IMR-90 (cell line): ENCODE measurements around the gene FNIP2. TPM values are rescaled to one million over a fixed set of nuclear protein-coding genes. Genes with fewer than 3 reads are reported as not detected.

ENCODE experiments used
- ATAC-seq: fragments of 200-7000 bp; cut with Tn5 transposase; 2 replicates; pipeline ENCODE4 v1.9.1; 2020; ENCODE audit warnings: low read depth, mild to moderate bottlenecking, moderate library complexity
- BruUV-seq: library from RNA; stranded (reverse); fragments of 400-500 nt; replicated peaks from 2 replicates; lab custom pipeline; 2021; lab: Mats Ljungman, UMichigan
- CTCF ChIA-PET: fragments of 300-600 bp; formaldehyde crosslinking; extraction: SDS; loops from one replicate; lab custom pipeline; 2021; ENCODE audit warnings: antibody characterized with exemption; lab: Yijun Ruan, JAX
- POLR2A ChIA-PET: fragments of 300-600 bp; sonication (Branson Sonifier 250); formaldehyde crosslinking; loops from one replicate; lab custom pipeline; 2022; ENCODE audit warnings: antibody characterized with exemption; ENCODE audit not compliant: unreplicated experiment; lab: Charles Lee
- DNase-seq: peaks from one replicate; pipeline ENCODE4 v3.0.0; 2013
- H2AFZ ChIP-seq: replicated peaks from 2 replicates; pipeline ENCODE3; 2013; ENCODE audit warnings: low read length, mild to moderate bottlenecking; ENCODE audit not compliant: poor library complexity
- H2AK5ac ChIP-seq: 2 replicates; pipeline ENCODE4 v1.6.1; 2013; ENCODE audit warnings: low read depth, low read length, inconsistent platforms
- H2AK9ac ChIP-seq: replicated peaks from 2 replicates; pipeline ENCODE3; 2013; ENCODE audit warnings: mild to moderate bottlenecking, low read depth, low read length, moderate library complexity; ENCODE audit not compliant: poor library complexity
- H2BK120ac ChIP-seq: 2 replicates; pipeline ENCODE4 v1.6.1; 2013; ENCODE audit warnings: low read depth, low read length, inconsistent platforms
- H2BK15ac ChIP-seq: 3 replicates; pipeline ENCODE4 v1.6.1; 2013; ENCODE audit warnings: low read depth, low read length, inconsistent platforms
- H2BK20ac ChIP-seq: 2 replicates; pipeline ENCODE4 v1.6.1; 2013; ENCODE audit warnings: low read depth, mild to moderate bottlenecking, inconsistent platforms, low read length, moderate library complexity
- H2BK5ac ChIP-seq: 2 replicates; pipeline ENCODE4 v1.6.1; 2013; ENCODE audit warnings: mild to moderate bottlenecking, low read depth, low read length, inconsistent platforms; ENCODE audit not compliant: poor library complexity, severe bottlenecking
- H3K14ac ChIP-seq: replicated peaks from 2 replicates; pipeline ENCODE4 v1.6.1; 2013; ENCODE audit warnings: low read depth, low read length, inconsistent platforms
- H3K18ac ChIP-seq: 2 replicates; pipeline ENCODE4 v1.6.1; 2013; ENCODE audit warnings: low read depth, low read length, control low read depth
- H3K23ac ChIP-seq: 2 replicates; pipeline ENCODE4 v1.6.1; 2013; ENCODE audit warnings: low read depth, low read length, inconsistent platforms
- H3K27ac ChIP-seq: 2 replicates; pipeline ENCODE4 v1.5.1; 2013; ENCODE audit warnings: mild to moderate bottlenecking, control low read depth, low read length; ENCODE audit not compliant: insufficient read depth
- H3K27me3 ChIP-seq: 2 replicates; pipeline ENCODE4 v1.6.1; 2013; ENCODE audit warnings: low read length; ENCODE audit not compliant: control insufficient read depth, insufficient read depth
- H3K36me3 ChIP-seq: 2 replicates; pipeline ENCODE4 v1.6.1; 2013; ENCODE audit warnings: low read length, mixed read lengths; ENCODE audit not compliant: control insufficient read depth, insufficient read depth
- H3K4ac ChIP-seq: 2 replicates; pipeline ENCODE4 v1.6.1; 2013; ENCODE audit warnings: low read depth, low read length, inconsistent platforms
- H3K4me1 ChIP-seq: 2 replicates; pipeline ENCODE4 v1.6.1; 2013; ENCODE audit warnings: low read length, mixed read lengths; ENCODE audit not compliant: control insufficient read depth, insufficient read depth
- H3K4me2 ChIP-seq: 2 replicates; pipeline ENCODE4 v1.6.1; 2013; ENCODE audit warnings: low read depth, mild to moderate bottlenecking, control low read depth, low read length, moderate library complexity
- H3K4me3 ChIP-seq: 2 replicates; pipeline ENCODE4 v1.5.1; 2013; ENCODE audit warnings: low read depth, mild to moderate bottlenecking, control low read depth, low read length, moderate library complexity; ENCODE audit not compliant: insufficient read depth
- H3K56ac ChIP-seq: 2 replicates; pipeline ENCODE4 v1.6.1; 2013; ENCODE audit warnings: low read length, inconsistent platforms; ENCODE audit not compliant: insufficient read depth; ENCODE audit errors: extremely low read depth
- H3K79me1 ChIP-seq, 2 experiments: 2 replicates each; pipeline ENCODE4 v1.6.1; 2013; ENCODE audit warnings: low read length in 2 of 2, inconsistent platforms in 1 of 2, low read depth in 1 of 2
- H3K9ac ChIP-seq: 2 replicates; pipeline ENCODE4 v1.6.1; 2013; ENCODE audit warnings: low read depth, low read length, control low read depth
- H3K9me1 ChIP-seq: 2 replicates; pipeline ENCODE4 v1.6.1; 2013; ENCODE audit warnings: low read length, inconsistent platforms; ENCODE audit not compliant: insufficient read depth
- H3K9me3 ChIP-seq: 2 replicates; pipeline ENCODE4 v1.6.1; 2013; ENCODE audit warnings: low read length; ENCODE audit not compliant: control insufficient read depth, insufficient read depth
- H4K20me1 ChIP-seq: 2 replicates; pipeline ENCODE4 v1.6.1; 2013; ENCODE audit warnings: low read length, inconsistent platforms; ENCODE audit not compliant: insufficient read depth
- H4K5ac ChIP-seq: 2 replicates; pipeline ENCODE4 v1.6.1; 2013; ENCODE audit warnings: mild to moderate bottlenecking, low read depth, low read length, control low read depth
- H4K8ac ChIP-seq, 2 experiments: 2 replicates each; pipeline ENCODE4 v1.6.1; 2013; ENCODE audit warnings: low read depth in 2 of 2, low read length in 2 of 2, control low read depth in 1 of 2, inconsistent platforms in 1 of 2
- H4K91ac ChIP-seq: 2 replicates; pipeline ENCODE4 v1.6.1; 2013; ENCODE audit warnings: low read depth, low read length, inconsistent platforms; ENCODE audit not compliant: insufficient read depth
- BHLHE40 ChIP-seq: fragments of 150-350 bp; IDR thresholded peaks from 2 replicates; pipeline ENCODE4 v1.6.1; 2016; ENCODE audit warnings: mild to moderate bottlenecking, low read depth, low read length
- CEBPB ChIP-seq: IDR thresholded peaks from 2 replicates; pipeline ENCODE4 v1.6.1; 2012; ENCODE audit warnings: low read depth, low read length, improper control_type of control experiment
- CHD1 ChIP-seq: IDR thresholded peaks from 2 replicates; pipeline ENCODE4 v1.6.1; 2012; ENCODE audit warnings: low read depth, low read length, improper control_type of control experiment
- MAFK ChIP-seq: IDR thresholded peaks from 2 replicates; pipeline ENCODE4 v1.6.1; 2012; ENCODE audit warnings: low read depth, low read length, improper control_type of control experiment
- MAZ ChIP-seq: IDR thresholded peaks from 2 replicates; pipeline ENCODE4 v1.6.1; 2012; ENCODE audit warnings: low read depth, mild to moderate bottlenecking, low read length, improper control_type of control experiment, moderate library complexity, borderline replicate concordance
- MXI1 ChIP-seq: IDR thresholded peaks from 2 replicates; pipeline ENCODE4 v1.6.1; 2012; ENCODE audit warnings: low read depth, mild to moderate bottlenecking, low read length, moderate library complexity, borderline replicate concordance
- NFE2L2 ChIP-seq: fragments of 150-350 bp; IDR thresholded peaks from 2 replicates; pipeline ENCODE4 v1.6.1; 2016; ENCODE audit warnings: low read depth, mild to moderate bottlenecking, low read length
- POLR2A ChIP-seq: IDR thresholded peaks from 2 replicates; pipeline ENCODE4 v1.6.1; 2012; ENCODE audit warnings: mild to moderate bottlenecking, low read depth, low read length
- RAD21 ChIP-seq: IDR thresholded peaks from 2 replicates; pipeline ENCODE4 v1.6.1; 2012; ENCODE audit warnings: low read length, improper control_type of control experiment
- RCOR1 ChIP-seq: IDR thresholded peaks from 2 replicates; pipeline ENCODE4 v1.6.1; 2012; ENCODE audit warnings: mild to moderate bottlenecking, low read length, improper control_type of control experiment; ENCODE audit not compliant: insufficient replicate concordance
- RFX5 ChIP-seq: IDR thresholded peaks from 2 replicates; pipeline ENCODE4 v1.8.0; 2012; ENCODE audit warnings: low read depth, mild to moderate bottlenecking, low read length, moderate library complexity
- SMC3 ChIP-seq: fragments of 150-350 bp; IDR thresholded peaks from 2 replicates; pipeline ENCODE4 v1.6.1; 2016; ENCODE audit warnings: low read depth, mild to moderate bottlenecking, antibody characterized with exemption, low read length, moderate library complexity
- WGBS, 2 experiments: methylation state at CpG; one replicate each; pipeline versions ENCODE4 v1.1.5 to v1.1.7; 2013; ENCODE audit warnings: missing lambda C conversion rate in 2 of 2; ENCODE audit not compliant: insufficient read length in 1 of 2; ENCODE audit errors: extremely low coverage in 2 of 2; 5-methylcytosine and 5-hydroxymethylcytosine counted together
- dilution Hi-C: fragments of 300-500 bp; cut with HindIII; formaldehyde crosslinking; loops from one replicate; pipeline ENCODE4 v1.14.3; 2018; ENCODE audit warnings: low sequenced_read_pairs; ENCODE audit not compliant: unreplicated experiment
- in situ Hi-C: fragments of 300-500 bp; cut with MboI; formaldehyde crosslinking; loops from 3 replicates; pipeline ENCODE4 v1.14.3; 2019; ENCODE audit warnings: low sequenced_read_pairs, inconsistent platforms, mixed read lengths
- intact Hi-C: fragments of 100-400 bp; cut with micrococcal nuclease; formaldehyde crosslinking; loops from 2 replicates; pipeline ENCODE4 v1.10.0; 2022
- polyA plus RNA-seq, 3 experiments: library from polyadenylated mRNA; depleted of rRNA; stranded (reverse); fragments of >200 nt; gene quantifications; 2 replicates each; pipeline ENCODE4 v1.2.3, GENCODE V29; 2012; ENCODE audit warnings: low replicate concordance in 1 of 3
- total RNA-seq: library from RNA; depleted of rRNA; stranded (reverse); fragments of >200 nt; gene quantifications from 2 replicates; pipeline ENCODE4 v1.2.3, GENCODE V29; 2012
- TF ChIP-seq, protein P1 (sequence below): fragments of 150-350 bp; IDR thresholded peaks from 2 replicates; pipeline ENCODE4 v1.6.1; 2017; ENCODE audit warnings: mild to moderate bottlenecking, antibody characterized with exemption, low read length, low read depth
- TF ChIP-seq, protein P2 (sequence below): fragments of 150-350 bp; IDR thresholded peaks from 2 replicates; pipeline ENCODE4 v1.6.1; 2016; ENCODE audit warnings: low read depth, mild to moderate bottlenecking, low read length, moderate library complexity, borderline replicate concordance

Gene FNIP2
- total and polyA plus RNA-seq, 2 of the 4 experiments (the other 2 are of a cell fraction): 4.7 to 24.6 TPM

DNA sequence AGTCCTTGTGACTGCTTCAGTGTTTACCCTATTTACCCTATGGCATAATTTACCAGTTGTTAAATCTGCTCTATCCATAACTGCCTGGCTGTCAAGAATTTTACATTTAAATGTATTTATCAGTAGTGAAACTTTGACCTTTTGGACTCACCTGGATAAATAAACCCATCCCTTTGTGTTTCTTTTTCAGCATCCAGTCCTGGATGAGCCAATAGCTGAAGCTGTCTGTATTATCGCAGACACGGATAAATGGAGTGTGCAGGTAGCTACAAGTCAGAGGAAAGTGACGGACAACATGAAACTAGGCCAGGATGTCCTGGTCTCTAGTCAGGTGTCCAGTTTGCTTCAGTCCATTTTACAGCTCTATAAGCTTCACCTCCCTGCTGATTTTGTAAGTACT lies 122.4 kb downstream of the FNIP2 start:
- Histone ChIP-seq H2BK120ac (no peak overlapping the region), H3K9me3 (no peaks in the 10 kb centered on the region), H3K36me3 (peaks cover 11% of the 10 kb centered on the region), H3K56ac (no peak overlapping the region), H3K23ac (no peak overlapping the region), H3K9ac (no peak overlapping the region), H3K4me3 (no peak overlapping the region), H4K8ac (no peak overlapping the region), H3K4me1 (peaks cover 6% of the 10 kb centered on the region), H3K9me1 (peaks cover 10% of the 10 kb centered on the region), H3K14ac (no peak overlapping the region), H3K27ac (no peak overlapping the region), H2AK9ac (no peak overlapping the region), H4K5ac (no peak overlapping the region), H3K18ac (no peak overlapping the region), H4K20me1 (no peaks in the 10 kb centered on the region), H2BK15ac (no peak overlapping the region), H2AFZ (no peak overlapping the region), H2AK5ac (no peak overlapping the region), H3K79me1 (peaks cover 0 to 10% of the 10 kb centered on the region in 2 experiments; a peak in 2 of 4 replicates), H2BK20ac (no peak overlapping the region), H2BK5ac (no peak overlapping the region), H3K4ac (no peak overlapping the region), H3K27me3 (no peaks in the 10 kb centered on the region), H4K91ac (no peak overlapping the region), H3K4me2 (no peak overlapping the region)
- BruUV-seq: no TSS peak
- POLR2A ChIA-PET: no interaction called here
- dilution Hi-C loops: no loop called here
- intact Hi-C loops: no loop called here
- 88% methylated on average over 2 of the region's 3 CpGs; no CpG with 5 or more reads in 1 of the 2 experiments for WGBS, 2 experiments
- CTCF ChIA-PET: interaction anchor here (0.9 kb wide), 1 partner anchor 13 kb away, joined by 3 read pairs; no protein-coding TSS in a partner anchor
- TF ChIP-seq MAFK: no peak
- no peak for TF ChIP-seq RCOR1
- TF ChIP-seq MAZ: no peak
- TF ChIP-seq, protein P1, sequence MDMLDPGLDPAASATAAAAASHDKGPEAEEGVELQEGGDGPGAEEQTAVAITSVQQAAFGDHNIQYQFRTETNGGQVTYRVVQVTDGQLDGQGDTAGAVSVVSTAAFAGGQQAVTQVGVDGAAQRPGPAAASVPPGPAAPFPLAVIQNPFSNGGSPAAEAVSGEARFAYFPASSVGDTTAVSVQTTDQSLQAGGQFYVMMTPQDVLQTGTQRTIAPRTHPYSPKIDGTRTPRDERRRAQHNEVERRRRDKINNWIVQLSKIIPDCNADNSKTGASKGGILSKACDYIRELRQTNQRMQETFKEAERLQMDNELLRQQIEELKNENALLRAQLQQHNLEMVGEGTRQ: no peak
- TF ChIP-seq RFX5: no peak
- TF ChIP-seq MXI1: no peak
- no peak for TF ChIP-seq NFE2L2
- TF ChIP-seq POLR2A: no peak
- TF ChIP-seq CHD1: no peak
- TF ChIP-seq SMC3: no peak
- TF ChIP-seq, protein P2, sequence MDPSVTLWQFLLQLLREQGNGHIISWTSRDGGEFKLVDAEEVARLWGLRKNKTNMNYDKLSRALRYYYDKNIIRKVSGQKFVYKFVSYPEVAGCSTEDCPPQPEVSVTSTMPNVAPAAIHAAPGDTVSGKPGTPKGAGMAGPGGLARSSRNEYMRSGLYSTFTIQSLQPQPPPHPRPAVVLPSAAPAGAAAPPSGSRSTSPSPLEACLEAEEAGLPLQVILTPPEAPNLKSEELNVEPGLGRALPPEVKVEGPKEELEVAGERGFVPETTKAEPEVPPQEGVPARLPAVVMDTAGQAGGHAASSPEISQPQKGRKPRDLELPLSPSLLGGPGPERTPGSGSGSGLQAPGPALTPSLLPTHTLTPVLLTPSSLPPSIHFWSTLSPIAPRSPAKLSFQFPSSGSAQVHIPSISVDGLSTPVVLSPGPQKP: no peak
- no peak for TF ChIP-seq RAD21
- no peak for TF ChIP-seq CEBPB
- TF ChIP-seq BHLHE40: no peak
- DNase-seq (no peak), ATAC-seq (no peak)
- in situ Hi-C loops: no loop called here
